Fibroblast of pulmonary artery (primary cell): ENCODE measurements around the gene RNF6.
A peak's percentile ranks its signal among the peaks of the same experiment; 100 is the strongest.

ENCODE experiments used
- DNase-seq: peaks from one replicate; pipeline ENCODE4 v3.0.0-alpha.2; 2010; ENCODE audit warnings: low read depth
- H3K4me3 ChIP-seq: replicated peaks from 2 replicates; pipeline ENCODE4 v1.5.1; 2011; ENCODE audit warnings: low read depth, mild to moderate bottlenecking, control low read depth, low read length, moderate library complexity
- CTCF ChIP-seq: IDR thresholded peaks from 2 replicates; pipeline ENCODE4 v1.5.1; 2011; ENCODE audit warnings: mild to moderate bottlenecking, control low read depth, low read length, inconsistent platforms; ENCODE audit errors: missing control alignments

Gene RNF6

DNA sequence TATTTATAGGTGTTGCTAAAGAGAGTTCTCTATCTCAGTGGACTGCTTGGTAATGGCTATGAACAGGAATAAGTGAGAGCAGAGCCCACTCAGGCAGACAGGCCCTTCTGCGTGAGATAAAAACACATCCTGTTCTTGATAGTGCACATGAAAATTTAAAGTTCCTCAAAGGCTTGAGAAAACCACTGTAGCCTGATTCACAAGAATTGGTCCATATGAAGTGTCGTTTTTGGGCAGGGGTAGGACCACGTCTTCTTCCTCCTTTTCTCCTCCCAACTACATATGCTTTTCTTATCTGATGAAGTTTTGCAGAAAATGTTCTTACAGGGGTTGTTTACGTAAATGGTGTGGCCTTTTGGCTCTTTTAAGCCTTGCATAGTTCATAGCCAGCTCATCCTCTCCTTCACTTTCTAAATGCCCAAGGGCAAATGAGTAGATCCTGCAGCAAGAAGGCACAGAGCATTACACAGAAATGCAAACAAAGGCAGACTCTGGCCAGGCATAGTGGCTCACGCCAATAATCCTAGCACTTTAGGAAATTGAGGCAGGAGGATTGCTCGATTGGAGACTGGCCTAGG is 53.8 kb downstream of the RNF6 start:
- peak; percentile 31 for DNase-seq
- no peak overlapping the region for H3K4me3 ChIP-seq
- no peak for TF ChIP-seq CTCF

DNA sequence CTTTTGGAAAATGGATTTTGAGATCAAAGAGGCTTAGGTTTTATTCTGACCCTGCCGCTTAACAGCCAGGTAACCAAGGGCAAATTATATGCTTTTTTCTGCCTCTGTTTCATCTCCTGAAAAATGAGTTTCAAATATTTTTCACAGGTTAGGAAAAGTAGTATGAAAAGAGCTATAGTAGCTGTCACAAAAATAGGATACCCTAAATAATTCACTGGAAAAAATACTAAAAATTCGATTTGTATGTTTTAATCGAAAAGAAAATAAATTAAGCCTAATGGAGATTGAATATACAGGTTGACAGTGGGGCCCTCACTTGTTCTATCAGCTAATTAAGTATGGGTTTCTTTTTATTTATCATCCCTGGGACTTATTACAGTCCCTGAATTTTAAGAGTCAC is 58.3 kb downstream of the RNF6 start:
- no peak for TF ChIP-seq CTCF
- DNase-seq, result no peak
- H3K4me3 ChIP-seq, result no peak overlapping the region
